Measurements from ENCODE around the gene ZNF865. TPM values are rescaled to one million over a fixed set of nuclear protein-coding genes. Genes with fewer than 3 reads are reported as not detected.

Gene ZNF865
- total RNA-seq (2022; extraction: Qiagen RNA extraction; ENCODE audit: low read depth) = 7.6 to 13.0 TPM (median 12.1 TPM) in 5 replicates

GRCh38 chr19:55605637-55606470, at the start of gene ZNF865:
ZNF865 (plus strand) TSS chr19:55605647; CDS start chr19:55613619, 7,972 bp downstream.

GRCh38 chr19:55580628-55581144, 24.8 kb upstream of the ZNF865 start, which contains the start of gene ZNF579:
ZNF579 (minus strand) TSS chr19:55580848; CDS start chr19:55579639, 1,209 bp downstream.

GRCh38 chr19:55599468-55599841, 6.0 kb upstream of the ZNF865 start, which contains the start of gene FIZ1:
FIZ1 (minus strand) TSS chr19:55599517; CDS start chr19:55597865, 1,652 bp downstream.

GRCh38 chr19:55599842-55600661, 5.4 kb upstream of the ZNF865 start, which contains the start of gene ZNF524:
ZNF524 (plus strand) TSS chr19:55600288; CDS start chr19:55602113, 1,825 bp downstream.

GRCh38 chr19:55624109-55625003, 18.9 kb downstream of the ZNF865 start, which contains the start of gene ZNF784:
ZNF784 (minus strand) TSS chr19:55624566; CDS start chr19:55624561, 5 bp downstream.

GRCh38 chr19:55640577-55641425, 35.4 kb downstream of the ZNF865 start, which contains the start of gene ZNF580:
ZNF580 (plus strand) TSS chr19:55641002; CDS start chr19:55642509, 1,507 bp downstream.

GRCh38 chr19:55643003-55643886, 37.8 kb downstream of the ZNF865 start, which contains the start of gene ZNF581:
ZNF581 (plus strand) TSS chr19:55643649; CDS start chr19:55644572, 923 bp downstream.

GRCh38 chr19:55647732-55648584, 42.5 kb downstream of the ZNF865 start, which contains the start of gene CCDC106:
CCDC106 (plus strand) TSS chr19:55648212; CDS start chr19:55649047, 835 bp downstream.

GRCh38 chr19:55654868-55655647, 49.6 kb downstream of the ZNF865 start, which contains the start of gene U2AF2:
U2AF2 (plus strand) TSS chr19:55655035; CDS start chr19:55655105, 70 bp downstream.

Other genes with a start within 250 kb of the ZNF865 start
- gene GARIN5B, start 242.4 kb upstream of the ZNF865 start, total RNA-seq (2022; extraction: Qiagen RNA extraction; ENCODE audit: low read depth) = 0.08 to 0.33 TPM (median 0.13 TPM) in 5 replicates
- 14.5 to 19.3 TPM (median 18.6 TPM) in 5 replicates for gene IL11, start 235.2 kb upstream of the ZNF865 start, total RNA-seq (2022; extraction: Qiagen RNA extraction; ENCODE audit: low read depth)
- 0.94 to 2.2 TPM (median 1.7 TPM) in 5 replicates for gene TMEM190, start 228.8 kb upstream of the ZNF865 start, total RNA-seq (2022; extraction: Qiagen RNA extraction; ENCODE audit: low read depth)
- gene TMEM238, start 221.4 kb upstream of the ZNF865 start, total RNA-seq (2022; extraction: Qiagen RNA extraction; ENCODE audit: low read depth) = 2.8 to 9.2 TPM (median 7.0 TPM) in 5 replicates
- 2,491 to 3,078 TPM (median 2,623 TPM) in 5 replicates for gene RPL28, start 219.7 kb upstream of the ZNF865 start, total RNA-seq (2022; extraction: Qiagen RNA extraction; ENCODE audit: low read depth)
- gene UBE2S, start 197.9 kb upstream of the ZNF865 start, total RNA-seq (2022; extraction: Qiagen RNA extraction; ENCODE audit: low read depth) = 343 to 483 TPM (median 443 TPM) in 5 replicates
- gene SHISA7, start 162.3 kb upstream of the ZNF865 start, total RNA-seq (2022; extraction: Qiagen RNA extraction; ENCODE audit: low read depth) = not detected in 5 replicates
- gene ISOC2, start 144.0 kb upstream of the ZNF865 start, total RNA-seq (2022; extraction: Qiagen RNA extraction; ENCODE audit: low read depth) = 51.3 to 61.4 TPM (median 58.4 TPM) in 5 replicates
- gene C19orf85, start 140.9 kb upstream of the ZNF865 start, total RNA-seq (2022; extraction: Qiagen RNA extraction; ENCODE audit: low read depth) = not detected in 5 replicates
- 4.5 to 7.2 TPM (median 6.7 TPM) in 5 replicates for gene ZNF628, start 129.0 kb upstream of the ZNF865 start, total RNA-seq (2022; extraction: Qiagen RNA extraction; ENCODE audit: low read depth)
- 34.8 to 57.0 TPM (median 55.0 TPM) in 5 replicates for gene NAT14, start 120.5 kb upstream of the ZNF865 start, total RNA-seq (2022; extraction: Qiagen RNA extraction; ENCODE audit: low read depth)
- gene SSC5D, start 117.2 kb upstream of the ZNF865 start, total RNA-seq (2022; extraction: Qiagen RNA extraction; ENCODE audit: low read depth) = 0.35 to 0.82 TPM (median 0.57 TPM) in 5 replicates
- 1.3 to 2.3 TPM (median 1.8 TPM) in 5 replicates for gene SBK2, start 68.5 kb upstream of the ZNF865 start, total RNA-seq (2022; extraction: Qiagen RNA extraction; ENCODE audit: low read depth)
- gene SBK3, start 60.1 kb upstream of the ZNF865 start, total RNA-seq (2022; extraction: Qiagen RNA extraction; ENCODE audit: low read depth) = 1.3 to 1.9 TPM (median 1.6 TPM) in 5 replicates
- gene ZNF579, start 24.8 kb upstream of the ZNF865 start, total RNA-seq (2022; extraction: Qiagen RNA extraction; ENCODE audit: low read depth) = 20.1 to 37.6 TPM (median 28.4 TPM) in 5 replicates
- gene FIZ1, start 6.1 kb upstream of the ZNF865 start, total RNA-seq (2022; extraction: Qiagen RNA extraction; ENCODE audit: low read depth) = 20.5 to 24.3 TPM (median 23.6 TPM) in 5 replicates
- gene ZNF524, start 5.4 kb upstream of the ZNF865 start, total RNA-seq (2022; extraction: Qiagen RNA extraction; ENCODE audit: low read depth) = 12.5 to 17.5 TPM (median 16.0 TPM) in 5 replicates
- gene ZNF784, start 18.9 kb downstream of the ZNF865 start, total RNA-seq (2022; extraction: Qiagen RNA extraction; ENCODE audit: low read depth) = 4.8 to 6.1 TPM (median 5.3 TPM) in 5 replicates
- gene ZNF580, start 35.4 kb downstream of the ZNF865 start, total RNA-seq (2022; extraction: Qiagen RNA extraction; ENCODE audit: low read depth) = 31.0 to 51.4 TPM (median 48.6 TPM) in 5 replicates
- gene ZNF581, start 38.0 kb downstream of the ZNF865 start, total RNA-seq (2022; extraction: Qiagen RNA extraction; ENCODE audit: low read depth) = 39.2 to 55.8 TPM (median 47.7 TPM) in 5 replicates
- 13.7 to 19.1 TPM (median 18.0 TPM) in 5 replicates for gene CCDC106, start 42.6 kb downstream of the ZNF865 start, total RNA-seq (2022; extraction: Qiagen RNA extraction; ENCODE audit: low read depth)
- gene U2AF2, start 49.4 kb downstream of the ZNF865 start, total RNA-seq (2022; extraction: Qiagen RNA extraction; ENCODE audit: low read depth) = 260 to 300 TPM (median 285 TPM) in 5 replicates
- 130 to 211 TPM (median 195 TPM) in 5 replicates for gene EPN1, start 69.6 kb downstream of the ZNF865 start, total RNA-seq (2022; extraction: Qiagen RNA extraction; ENCODE audit: low read depth)
- gene NLRP9, start 132.8 kb downstream of the ZNF865 start, total RNA-seq (2022; extraction: Qiagen RNA extraction; ENCODE audit: low read depth) = not detected in 5 replicates
- gene RFPL4A, start 153.4 kb downstream of the ZNF865 start, total RNA-seq (2022; extraction: Qiagen RNA extraction; ENCODE audit: low read depth) = 0.53 to 1.2 TPM (median 0.97 TPM) in 5 replicates
- 0.23 to 0.49 TPM (median 0.38 TPM) in 3 of 5 replicates, not detected in the others for gene RFPL4AL1, start 163.5 kb downstream of the ZNF865 start, total RNA-seq (2022; extraction: Qiagen RNA extraction; ENCODE audit: low read depth)
- gene NLRP11, start 226.4 kb downstream of the ZNF865 start, total RNA-seq (2022; extraction: Qiagen RNA extraction; ENCODE audit: low read depth) = 0.03 to 0.07 TPM in 2 of 5 replicates, not detected in the others
- not detected in 5 replicates for gene NLRP4, start 230.9 kb downstream of the ZNF865 start, total RNA-seq (2022; extraction: Qiagen RNA extraction; ENCODE audit: low read depth)